Nephron (organoid): ENCODE results near the gene PPP2R5E.
"Not testable (repeated sequence)": the region's sequence is repeated elsewhere in the genome, so short reads cannot be mapped to it uniquely, and the experiment has no call there.

Source experiments
- H3K27ac Mint-ChIP-seq, 3 experiments: 2 replicates each; pipeline ENCODE4 v1.8.0; 2020; ENCODE audit warnings: mixed read lengths in 3 of 3, mild to moderate bottlenecking in 2 of 3, moderate library complexity in 1 of 3
- H3K27me3 Mint-ChIP-seq: 2 replicates; pipeline ENCODE4 v1.8.0; 2021; ENCODE audit warnings: low read depth, mild to moderate bottlenecking, moderate library complexity, mixed read lengths
- H3K36me3 Mint-ChIP-seq: 2 replicates; pipeline ENCODE4 v1.8.0; 2020; ENCODE audit warnings: low read depth, mixed read lengths
- H3K4me1 Mint-ChIP-seq: 2 replicates; pipeline ENCODE4 v1.8.0; 2020; ENCODE audit warnings: mixed read lengths
- H3K4me3 Mint-ChIP-seq, 3 experiments: 2 replicates each; pipeline ENCODE4 v1.8.0; 2020; ENCODE audit warnings: mild to moderate bottlenecking in 3 of 3, mixed read lengths in 3 of 3, moderate library complexity in 2 of 3
- H3K9me3 Mint-ChIP-seq: 2 replicates; pipeline ENCODE4 v1.8.0; 2020; ENCODE audit warnings: mixed read lengths
- TF ChIP-seq, protein P1 (sequence below), 3 experiments: fragments of 200-600 bp; sonication (generic); IDR thresholded peaks; one replicate each; pipeline ENCODE4 v1.5.0; 2021; ENCODE audit warnings: antibody characterized with exemption in 3 of 3; ENCODE audit not compliant: unreplicated experiment in 3 of 3

Gene PPP2R5E

DNA sequence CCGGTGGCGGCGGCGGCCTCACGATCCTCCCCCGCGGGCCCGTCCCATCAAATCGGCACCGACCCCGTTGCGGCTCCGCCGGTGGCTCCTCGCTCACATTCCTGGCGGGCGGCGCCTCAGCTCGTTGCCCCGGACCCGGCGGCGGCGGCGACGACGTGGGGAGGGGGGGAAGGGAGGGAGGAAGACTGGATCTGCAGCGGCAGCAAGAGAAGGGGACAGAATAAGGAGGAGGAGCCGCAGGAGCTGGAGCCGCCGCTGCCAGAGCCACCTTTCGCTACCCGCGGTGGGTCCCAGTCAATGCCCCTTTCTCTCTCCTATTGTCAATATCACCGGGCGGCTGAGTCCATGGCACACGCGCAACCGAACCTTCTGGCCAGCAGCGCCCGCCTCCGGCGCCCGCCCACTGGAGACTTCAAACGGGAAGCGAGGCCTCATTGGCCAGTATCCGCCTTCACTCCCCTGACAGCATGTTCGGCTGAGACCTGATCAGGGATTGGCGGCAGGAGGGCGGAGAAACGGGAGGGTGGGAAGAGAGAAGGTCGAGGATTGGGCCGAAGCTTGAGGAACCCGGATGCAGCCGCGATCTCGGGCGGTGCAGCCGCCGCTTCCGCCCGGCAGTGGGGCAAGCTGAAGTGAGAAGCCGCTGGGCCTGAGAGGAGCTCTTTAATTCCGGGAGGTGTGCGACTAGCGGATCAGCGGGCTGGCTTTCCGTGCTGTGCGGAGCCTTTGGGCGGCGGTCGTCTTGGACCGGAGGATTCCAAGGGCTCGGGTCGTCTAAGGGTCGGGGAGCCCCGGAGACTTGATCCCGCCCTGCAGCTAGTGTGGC, at the start of gene PPP2R5E:
Gene PPP2R5E, minus strand, starts transcription at position 378 of the 826 bp plus-strand sequence. CDS start 3,692 bp downstream, outside the sequence.
- no peaks in the 10 kb centered on the region for H3K27me3 Mint-ChIP-seq
- peak within 1 kb of the TSS; percentile 92 to 99 (median 95) for H3K4me3 Mint-ChIP-seq
- H3K27ac Mint-ChIP-seq = peak within 1 kb of the TSS; percentile 76 to 98 (median 95)
- TF ChIP-seq, protein P1, sequence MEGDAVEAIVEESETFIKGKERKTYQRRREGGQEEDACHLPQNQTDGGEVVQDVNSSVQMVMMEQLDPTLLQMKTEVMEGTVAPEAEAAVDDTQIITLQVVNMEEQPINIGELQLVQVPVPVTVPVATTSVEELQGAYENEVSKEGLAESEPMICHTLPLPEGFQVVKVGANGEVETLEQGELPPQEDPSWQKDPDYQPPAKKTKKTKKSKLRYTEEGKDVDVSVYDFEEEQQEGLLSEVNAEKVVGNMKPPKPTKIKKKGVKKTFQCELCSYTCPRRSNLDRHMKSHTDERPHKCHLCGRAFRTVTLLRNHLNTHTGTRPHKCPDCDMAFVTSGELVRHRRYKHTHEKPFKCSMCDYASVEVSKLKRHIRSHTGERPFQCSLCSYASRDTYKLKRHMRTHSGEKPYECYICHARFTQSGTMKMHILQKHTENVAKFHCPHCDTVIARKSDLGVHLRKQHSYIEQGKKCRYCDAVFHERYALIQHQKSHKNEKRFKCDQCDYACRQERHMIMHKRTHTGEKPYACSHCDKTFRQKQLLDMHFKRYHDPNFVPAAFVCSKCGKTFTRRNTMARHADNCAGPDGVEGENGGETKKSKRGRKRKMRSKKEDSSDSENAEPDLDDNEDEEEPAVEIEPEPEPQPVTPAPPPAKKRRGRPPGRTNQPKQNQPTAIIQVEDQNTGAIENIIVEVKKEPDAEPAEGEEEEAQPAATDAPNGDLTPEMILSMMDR (IDR thresholded peaks at IDR 0.05; ENCODE audit: unreplicated experiment in 3 of 3) = no peak
- peaks cover 33% of the 10 kb centered on the region for H3K4me1 Mint-ChIP-seq
- no peaks in the 10 kb centered on the region for H3K9me3 Mint-ChIP-seq
- H3K36me3 Mint-ChIP-seq = peaks cover 14% of the 10 kb centered on the region

DNA sequence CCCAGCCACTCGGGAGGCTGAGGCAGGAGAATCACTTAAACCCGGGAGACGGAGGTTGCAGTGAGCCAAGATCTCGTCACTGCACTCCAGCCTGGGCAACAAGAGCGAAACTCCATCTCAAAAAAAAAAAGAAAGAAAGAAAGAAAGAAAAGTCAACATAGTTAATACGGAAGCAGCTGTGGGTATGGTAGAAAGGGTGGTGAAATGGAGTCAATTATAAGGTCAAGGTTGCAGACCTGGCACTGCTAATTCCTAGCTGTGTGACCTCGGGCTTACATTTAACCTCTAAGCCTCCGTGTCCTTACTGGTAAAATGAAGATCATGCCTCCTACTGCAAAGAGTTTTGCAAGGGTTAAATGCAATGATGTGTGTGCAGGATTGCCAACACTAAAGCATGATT, 39.9 kb upstream of the PPP2R5E start:
- H3K4me3 Mint-ChIP-seq, H3K36me3 Mint-ChIP-seq, H3K27ac Mint-ChIP-seq, H3K9me3 Mint-ChIP-seq, H3K4me1 Mint-ChIP-seq, H3K27me3 Mint-ChIP-seq: not testable (repeated sequence)

DNA sequence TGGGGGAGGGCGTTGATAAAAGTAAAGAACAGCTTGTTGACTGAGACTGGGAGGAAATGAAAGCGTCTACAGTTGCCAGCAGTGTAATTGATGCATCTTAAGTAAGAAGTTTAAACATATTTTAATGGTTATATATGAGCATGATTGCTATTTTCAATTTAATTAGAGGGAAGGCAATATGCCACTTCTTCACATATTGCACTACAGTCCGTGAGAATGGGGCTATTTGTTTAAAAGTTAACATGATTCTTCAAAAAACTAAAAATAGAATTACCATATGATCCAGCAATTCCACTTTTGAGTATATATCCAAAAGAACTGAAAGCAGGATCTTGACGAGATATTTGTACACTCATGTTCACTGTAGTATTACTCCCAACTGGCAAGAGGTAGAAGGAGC, 38.3 kb upstream of the PPP2R5E start:
- TF ChIP-seq, protein P1 (IDR thresholded peaks at IDR 0.05; ENCODE audit: unreplicated experiment in 3 of 3) = no peak
- no peak overlapping the region for H3K27ac Mint-ChIP-seq
- no peaks in the 10 kb centered on the region for H3K36me3 Mint-ChIP-seq
- H3K4me1 Mint-ChIP-seq = no peaks in the 10 kb centered on the region
- no peaks in the 10 kb centered on the region for H3K27me3 Mint-ChIP-seq
- H3K9me3 Mint-ChIP-seq = no peaks in the 10 kb centered on the region
- no peak overlapping the region for H3K4me3 Mint-ChIP-seq

DNA sequence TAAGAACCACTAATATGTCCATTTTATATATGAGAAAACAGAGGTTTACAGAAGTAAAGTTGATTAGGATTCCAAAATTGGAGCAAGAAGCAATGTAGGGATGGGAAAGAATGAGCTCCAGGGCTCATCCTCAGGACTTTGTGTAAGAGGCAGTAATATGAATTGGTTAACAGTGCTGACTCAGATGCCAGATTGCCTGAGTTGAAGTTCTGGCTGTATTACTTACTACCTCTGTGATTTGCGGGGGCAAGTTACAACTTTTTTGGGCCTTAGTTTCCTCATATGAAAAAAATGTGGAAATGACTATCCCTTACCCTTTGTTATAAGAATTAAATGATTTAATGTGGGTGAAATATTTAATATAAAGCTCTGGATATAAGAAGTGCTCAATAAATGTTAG, 35.1 kb upstream of the PPP2R5E start:
- Mint-ChIP-seq H3K27me3 (no peaks in the 10 kb centered on the region), H3K4me3 (no peak overlapping the region)

DNA sequence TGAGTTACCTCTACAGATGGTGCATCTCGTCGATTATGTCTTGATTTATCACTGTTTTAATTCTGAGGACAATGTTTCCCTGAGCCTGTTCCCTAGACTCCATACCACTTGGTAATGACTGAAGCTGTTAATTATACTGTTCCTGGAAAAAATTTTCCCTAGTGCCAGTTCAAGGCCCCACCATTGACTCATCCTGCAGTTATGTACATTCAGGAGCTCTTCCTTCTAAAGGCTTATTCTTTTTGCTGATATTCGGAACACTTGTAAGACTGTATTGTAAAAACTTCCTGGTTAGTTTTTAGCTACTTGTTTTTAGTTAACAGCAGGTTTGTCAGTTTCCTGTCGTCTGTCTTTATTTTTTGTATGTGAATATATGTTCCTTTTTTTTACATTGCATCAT, 30.4 kb upstream of the PPP2R5E start:
- H3K4me3 Mint-ChIP-seq = no peak overlapping the region
- H3K27ac Mint-ChIP-seq = no peak overlapping the region
- H3K36me3 Mint-ChIP-seq = no peaks in the 10 kb centered on the region
- TF ChIP-seq, protein P1 (IDR thresholded peaks at IDR 0.05; ENCODE audit: unreplicated experiment in 3 of 3) = no peak
- H3K4me1 Mint-ChIP-seq = no peaks in the 10 kb centered on the region
- H3K27me3 Mint-ChIP-seq = no peaks in the 10 kb centered on the region
- no peaks in the 10 kb centered on the region for H3K9me3 Mint-ChIP-seq

More for the DNA sequence above, 35.1 kb upstream of the PPP2R5E start:
- Mint-ChIP-seq H3K4me1 (no peaks in the 10 kb centered on the region), H3K36me3 (no peaks in the 10 kb centered on the region), H3K27ac (no peak overlapping the region), H3K9me3 (no peaks in the 10 kb centered on the region)
- TF ChIP-seq, protein P1 (IDR thresholded peaks at IDR 0.05; ENCODE audit: unreplicated experiment in 3 of 3) = no peak

DNA sequence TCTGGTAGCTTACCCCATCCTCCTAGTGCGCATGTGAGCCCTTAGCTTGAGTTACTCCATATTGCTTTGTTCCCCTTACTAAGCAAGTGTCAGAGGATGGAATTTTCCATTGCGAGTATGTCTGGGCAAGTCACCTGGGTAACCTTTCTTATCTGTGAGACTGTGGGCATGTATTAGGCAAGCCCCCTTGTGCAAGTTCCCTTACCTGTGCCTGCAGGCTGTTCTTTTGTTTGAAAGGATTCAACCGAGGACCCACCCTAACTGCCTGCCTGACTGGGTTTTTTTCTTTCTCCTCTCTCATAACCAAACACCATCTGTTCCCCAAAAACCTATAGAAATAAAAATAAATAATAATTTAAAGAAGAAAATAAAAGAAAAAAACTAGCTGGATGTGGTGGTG, 22.3 kb upstream of the PPP2R5E start:
- Mint-ChIP-seq H3K36me3 (no peaks in the 10 kb centered on the region), H3K27ac (no peak overlapping the region), H3K4me1 (no peaks in the 10 kb centered on the region), H3K4me3 (no peak overlapping the region), H3K27me3 (peaks cover 3% of the 10 kb centered on the region), H3K9me3 (no peaks in the 10 kb centered on the region)
- TF ChIP-seq, protein P1 (IDR thresholded peaks at IDR 0.05; ENCODE audit: unreplicated experiment in 3 of 3) = no peak
